Pancreas (tissue), 10 donors: Measurements from ENCODE around the gene ARMC7. TPM values are rescaled to one million over a fixed set of nuclear protein-coding genes. Genes with fewer than 3 reads are reported as not detected.

ENCODE experiments used
- ATAC-seq, 4 donors: fragments of 200-7000 bp; cut with Tn5 transposase; one replicate each; pipeline versions ENCODE4 v1.8.0 to v1.9.1; 2020; ENCODE audit warnings: mild to moderate bottlenecking in 4 of 4, moderate library complexity in 4 of 4
- DNase-seq, 6 donors: peaks; one replicate each; pipeline ENCODE4 v3.0.0-alpha.2; 2020
- FAIRE-seq: peaks from 2 replicates; lab custom pipeline; 2012; peaks lifted over from hg19 to GRCh38; lab: Jason Lieb, UNC
- H3K27ac ChIP-seq, 4 donors: fragments of 200-600 bp; sonication (generic); 1 replicate in 3 of 4; 2 replicates in 1 of 4; pipeline versions ENCODE4 v1.5.0 to v1.8.0; 2020
- H3K27me3 ChIP-seq, 4 donors: fragments of 200-600 bp; one replicate each; pipeline ENCODE4 v1.8.0; 2021
- H3K36me3 ChIP-seq, 3 donors: fragments of 200-600 bp; sonication (generic) in 1 of 3; one replicate each; pipeline versions ENCODE4 v1.5.0 to v1.8.0; 2020 to 2021
- H3K4me1 ChIP-seq, 3 donors: fragments of 200-600 bp; one replicate each; pipeline ENCODE4 v1.8.0; 2021
- H3K4me3 ChIP-seq, 4 donors: fragments of 200-600 bp; sonication (generic) in 2 of 4; one replicate each; pipeline versions ENCODE4 v1.5.0 to v1.8.0; 2020 to 2021
- H3K9me3 ChIP-seq, 4 donors: fragments of 200-600 bp; one replicate each; pipeline ENCODE4 v1.8.0; 2021
- CTCF ChIP-seq, 4 donors: fragments of 200-600 bp; sonication (generic) in 3 of 4; IDR thresholded peaks; one replicate each; pipeline versions ENCODE4 v1.5.0 to v1.8.0; 2021; ENCODE audit warnings: antibody characterized with exemption in 4 of 4
- WGBS, 2 donors: extraction: QIAGEN DNeasy Blood & Tissue Kit; methylation state at CpG; one replicate each; pipeline ENCODE4 v1.1.7; 2013; 5-methylcytosine and 5-hydroxymethylcytosine counted together
- intact Hi-C, 3 donors: fragments of 100-400 bp; cut with DNase I; formaldehyde crosslinking; loops; one replicate each; pipeline versions ENCODE4 v1.11.1 to v1.14.2; 2022
- polyA plus RNA-seq, 2 donors: library from polyadenylated mRNA; stranded (reverse); fragments of 200-250 nt; gene quantifications; one replicate each; pipeline ENCODE4 v1.2.3, GENCODE V29; 2013
- total RNA-seq, 6 donors: library from RNA; stranded (reverse); fragmentation: NEBNext Ultra II Directional in 4 of 6; extraction: Animal tissue kit (Norgen Biotek cat#: 25700) in 4 of 6; gene quantifications; one replicate each; pipeline versions ENCODE4 v1.2.1 to v1.2.4, GENCODE V29; 2021 to 2023
- donor health status: healthy with polysubstance abuse.
- donor health status: DM: no; HTN: no; CAD: no; lungs with moderate emphysema.
- donor health status: DM: no; HTN: no; CAD: no.
- donor health status: control.
- donor health status: control.
- donor health status: Bipolar disorder and iron deficiency.
- donor health status: DM: yes; HTN: yes; CAD: no.
- donor health status: DM: no; HTN: no; CAD: no.
- donor health status: DM: no; HTN: no; CAD: no.
- donor health status: DM: yes; HTN: yes; CAD: no.

The ARMC7 gene
- total and polyA plus RNA-seq, 8 donors, result 2.3 to 7.4 (median 4.9) TPM

- intact Hi-C loops, result no loop called here
- Histone ChIP-seq H3K9me3 (no peaks in the 10 kb centered on the region), H3K4me3 (no peak overlapping the region), H3K27me3 (no peaks in the 10 kb centered on the region), H3K4me1 (no peaks in the 10 kb centered on the region), H3K27ac (no peak overlapping the region), H3K36me3 (no peaks in the 10 kb centered on the region)
- DNase-seq (no peak), ATAC-seq (no peak), FAIRE-seq (no peak)
- no peak for TF ChIP-seq CTCF (IDR thresholded peaks at IDR 0.05)
- WGBS, 2 donors, result 89 to 92% methylated on average over 30 to 31 of the region's 31 CpGs
These were observed 9.7 kb upstream of the ARMC7 start for GRCh38 chr17:75099881-75100595.

DNA sequence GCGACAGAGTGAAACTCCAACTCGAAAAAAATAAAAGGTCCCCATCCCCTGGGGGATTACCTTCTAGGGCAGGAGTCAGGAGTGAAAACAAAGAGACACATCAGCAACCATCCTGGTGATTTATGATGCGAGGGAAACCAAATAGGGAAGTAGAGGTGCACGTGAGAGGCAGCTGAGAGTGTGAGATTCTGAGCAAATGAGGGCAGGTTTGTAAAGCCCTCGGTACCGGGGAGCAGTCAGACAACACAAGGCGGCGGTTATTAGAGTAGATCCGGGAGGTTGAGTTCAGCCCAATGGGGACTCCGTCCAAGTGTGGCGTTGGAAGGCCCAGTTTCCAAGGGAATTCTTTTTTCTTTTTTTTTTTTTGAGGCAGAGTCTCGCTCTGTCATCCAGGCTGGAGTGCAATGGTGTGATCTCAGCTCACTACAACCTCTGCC, 7.4 kb upstream of the ARMC7 start:
- TF ChIP-seq CTCF (IDR thresholded peaks at IDR 0.05), result no peak
- DNase-seq, result no peak

DNA sequence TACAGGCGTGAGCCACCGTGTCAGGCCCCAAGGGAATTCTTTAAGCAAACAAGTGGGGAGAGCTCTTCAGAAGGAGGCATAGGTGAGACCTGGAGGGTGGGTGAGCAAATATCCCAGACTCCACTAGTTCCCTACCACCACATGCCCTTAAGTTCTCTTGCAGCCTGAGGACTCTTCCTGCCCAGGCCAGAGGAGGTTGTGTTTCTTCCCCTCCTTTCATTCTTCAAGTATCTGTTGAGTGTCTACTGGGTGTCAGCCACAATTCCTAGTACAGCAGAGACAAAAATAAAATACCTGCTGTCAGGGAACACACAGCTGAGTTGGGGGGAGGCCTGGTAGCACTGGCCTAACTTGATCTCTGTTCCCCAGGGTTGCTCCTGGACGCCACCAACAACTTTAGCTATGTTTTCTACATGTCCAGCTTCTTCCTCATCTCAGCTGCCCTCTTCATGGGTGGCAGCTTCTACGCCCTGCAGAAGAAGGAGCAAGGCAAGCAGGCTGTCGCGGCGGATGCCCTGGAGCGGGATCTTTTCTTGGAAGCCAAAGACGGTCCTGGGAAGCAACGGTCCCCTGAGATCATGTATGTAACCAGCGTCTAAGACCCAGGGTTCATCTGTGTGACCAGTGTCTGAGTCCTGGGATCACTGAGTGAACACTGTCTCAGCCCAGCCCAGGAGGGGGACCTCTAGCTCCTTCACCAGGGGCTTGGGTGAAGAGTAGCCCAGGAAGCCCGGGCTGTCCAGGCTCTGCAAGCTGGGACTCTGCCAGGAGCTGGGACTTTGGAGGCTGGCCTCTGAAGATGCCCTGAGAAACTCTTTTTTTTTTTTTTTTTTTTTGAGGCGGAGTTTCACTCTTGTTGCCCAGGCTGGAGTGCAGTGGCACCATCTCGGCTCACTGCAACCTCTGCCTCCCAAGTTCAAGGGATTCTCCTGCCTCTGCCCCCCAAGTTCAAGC, 5.9 kb upstream of the ARMC7 start:
- no peak for TF ChIP-seq CTCF (IDR thresholded peaks at IDR 0.05)
- Histone ChIP-seq H3K4me1 (peaks cover 0 to under 1% (median 0%) of the 10 kb centered on the region in 3 donors), H3K9me3 (no peaks in the 10 kb centered on the region), H3K36me3 (no peaks in the 10 kb centered on the region), H3K27ac (no peak overlapping the region), H3K27me3 (no peaks in the 10 kb centered on the region), H3K4me3 (no peak overlapping the region)
- DNase-seq (no peak), FAIRE-seq (no peak), ATAC-seq (no peak)
- WGBS, 2 donors, result 83 to 91% methylated on average over 13 to 14 of the region's 14 CpGs
- intact Hi-C loops, result no loop called here

More for the DNA sequence above, 7.4 kb upstream of the ARMC7 start:
- FAIRE-seq, result no peak
- Histone ChIP-seq H3K4me3 (no peak overlapping the region), H3K27ac (no peak overlapping the region), H3K9me3 (no peaks in the 10 kb centered on the region), H3K4me1 (no peaks in the 10 kb centered on the region), H3K36me3 (no peaks in the 10 kb centered on the region), H3K27me3 (no peaks in the 10 kb centered on the region)
- intact Hi-C loops, result no loop called here
- ATAC-seq, result no peak
- 63 to 74% methylated on average over 12 of the region's 12 CpGs for WGBS, 2 donors

- Histone ChIP-seq H3K27ac (no peak overlapping the region), H3K9me3 (no peaks in the 10 kb centered on the region), H3K36me3 (no peaks in the 10 kb centered on the region), H3K4me3 (no peak overlapping the region), H3K4me1 (peaks cover 0 to 6% (median 5%) of the 10 kb centered on the region in 3 donors), H3K27me3 (no peaks in the 10 kb centered on the region)
- ATAC-seq (peak; percentile 66 to 75 (median 69)), FAIRE-seq (no peak), DNase-seq (peak in 4 of 6 donors; percentile 56 to 77 (median 73))
- WGBS, 2 donors, result 39 to 41% methylated on average over 19 to 20 of the region's 20 CpGs
- TF ChIP-seq CTCF (IDR thresholded peaks at IDR 0.05), result peak; percentile 66 to 87 (median 78)
- intact Hi-C loops, result no loop called here
These were observed 4.4 kb upstream of the ARMC7 start for GRCh38 chr17:75105126-75106080.
